SK-N-SH (cell line): ENCODE results near the gene SNAP25. TPM values are rescaled to one million over a fixed set of nuclear protein-coding genes. Genes with fewer than 3 reads are reported as not detected.

Experiments
- CTCF ChIA-PET: fragments of 300-600, 350-600 bp; formaldehyde crosslinking; extraction: SDS; loops from one replicate; lab custom pipeline; 2021; lab: Yijun Ruan, JAX
- POLR2A ChIA-PET: fragments of 350-600 bp; sonication (Branson Sonifier 250); formaldehyde crosslinking; extraction: SDS; loops from one replicate; lab custom pipeline; 2020; ENCODE audit warnings: antibody characterized with exemption, inconsistent platforms; lab: Yijun Ruan, JAX
- DNase-seq: peaks from one replicate; pipeline ENCODE4 v3.0.0; 2012
- H2AFZ ChIP-seq: fragments of 200-600 bp; sonication (generic); 2 replicates; pipeline ENCODE4 v1.8.1; 2016; ENCODE audit warnings: antibody characterized with exemption, mild to moderate bottlenecking, low read depth
- H3F3A ChIP-seq: fragments of 200-600 bp; sonication (generic); replicated peaks from 2 replicates; pipeline ENCODE3; 2016; ENCODE audit warnings: antibody characterized with exemption, mild to moderate bottlenecking; ENCODE audit not compliant: insufficient read depth
- H3K27ac ChIP-seq, 2 experiments: fragments of 200-500 bp in 1 of 2; fragments of 200-600 bp in 1 of 2; sonication (Bioruptor generic) in 1 of 2; sonication (generic), shearing (Covaris generic) in 1 of 2; 2 replicates each; pipeline versions ENCODE4 v1.5.1 to v1.6.1; 2014 to 2016; ENCODE audit warnings: low read depth in 2 of 2, inconsistent platforms in 1 of 2, low read length in 1 of 2, mild to moderate bottlenecking in 1 of 2, mixed read lengths in 1 of 2
- H3K27me3 ChIP-seq: fragments of 200-600 bp; sonication (generic), shearing (Covaris generic); 2 replicates; pipeline ENCODE4 v1.6.1; 2016; ENCODE audit warnings: mixed run types; ENCODE audit not compliant: insufficient read depth
- H3K36me3 ChIP-seq, 2 experiments: fragments of 200-500 bp in 1 of 2; fragments of 200-600 bp in 1 of 2; sonication (Bioruptor generic) in 1 of 2; sonication (generic) in 1 of 2; replicated peaks in 1 of 2; 2 replicates each; pipeline versions ENCODE3 to v1.5.1; 2014 to 2016; ENCODE audit warnings: low read length in 1 of 2, mild to moderate bottlenecking in 1 of 2; ENCODE audit not compliant: insufficient read depth in 2 of 2, control insufficient read depth in 1 of 2
- H3K4me1 ChIP-seq, 2 experiments: fragments of 200-500 bp in 1 of 2; fragments of 200-600 bp in 1 of 2; sonication (Bioruptor generic) in 1 of 2; sonication (generic), shearing (Covaris generic) in 1 of 2; 2 replicates each; pipeline versions ENCODE4 v1.5.1 to v1.6.1; 2014 to 2016; ENCODE audit warnings: low read depth in 1 of 2, low read length in 1 of 2, mixed run types in 1 of 2; ENCODE audit not compliant: insufficient read depth in 2 of 2, control insufficient read depth in 1 of 2
- H3K4me2 ChIP-seq: fragments of 200-600 bp; sonication (generic), shearing (Covaris generic); 2 replicates; pipeline ENCODE4 v1.6.1; 2017; ENCODE audit warnings: mixed run types
- H3K4me3 ChIP-seq, 2 experiments: fragments of 200-500 bp in 1 of 2; fragments of 200-600 bp in 1 of 2; sonication (Bioruptor generic) in 1 of 2; sonication (generic), shearing (Covaris generic) in 1 of 2; 2 replicates each; pipeline versions ENCODE4 v1.5.1 to v1.8.1; 2014 to 2016; ENCODE audit warnings: low read depth in 2 of 2, inconsistent platforms in 1 of 2, low read length in 1 of 2, mild to moderate bottlenecking in 1 of 2, mixed read lengths in 1 of 2, moderate library complexity in 1 of 2
- H3K79me2 ChIP-seq: fragments of 200-600 bp; sonication (generic); 2 replicates; pipeline ENCODE4 v1.8.1; 2017; ENCODE audit warnings: mild to moderate bottlenecking; ENCODE audit not compliant: insufficient read depth
- H3K9ac ChIP-seq: fragments of 200-600 bp; sonication (generic); 2 replicates; pipeline ENCODE4 v1.6.1; 2017; ENCODE audit warnings: mixed run types
- H3K9me2 ChIP-seq: fragments of 200-600 bp; sonication (generic); 2 replicates; pipeline ENCODE4 v1.6.1; 2017; ENCODE audit warnings: mixed run types
- H3K9me3 ChIP-seq: fragments of 200-600 bp; sonication (generic); 2 replicates; pipeline ENCODE4 v1.6.1; 2017; ENCODE audit warnings: mixed run types, mild to moderate bottlenecking, moderate library complexity
- H4K20me1 ChIP-seq: fragments of 200-600 bp; sonication (generic); 2 replicates; pipeline ENCODE4 v1.6.1; 2017; ENCODE audit warnings: mild to moderate bottlenecking, mixed run types; ENCODE audit not compliant: insufficient read depth
- CHD2 ChIP-seq: fragments of 150-350 bp; IDR thresholded peaks from 2 replicates; pipeline ENCODE4 v1.6.1; 2018; ENCODE audit warnings: low read length; ENCODE audit not compliant: partially characterized antibody
- CTCF ChIP-seq: fragments of 200-600 bp; sonication (generic); IDR thresholded peaks from 2 replicates; pipeline ENCODE4 v1.6.1; 2017; ENCODE audit warnings: antibody characterized with exemption, mild to moderate bottlenecking, moderate library complexity
- EP300 ChIP-seq, 2 experiments: IDR thresholded peaks; 2 replicates each; pipeline versions ENCODE4 v1.4.0 to v1.6.1; 2012; ENCODE audit warnings: borderline replicate concordance in 1 of 2, low read depth in 1 of 2, low read length in 1 of 2
- FOSL2 ChIP-seq: IDR thresholded peaks from 2 replicates; pipeline ENCODE4 v1.4.0; 2012; ENCODE audit warnings: low read depth, mild to moderate bottlenecking, moderate library complexity, borderline replicate concordance
- GATA2 ChIP-seq: sonication (generic); formaldehyde crosslinking; IDR thresholded peaks from 2 replicates; pipeline ENCODE4 v1.5.0; 2020; ENCODE audit warnings: mild to moderate bottlenecking, missing genetic modification reagents
- IRF3 ChIP-seq: fragments of 150-350 bp; IDR thresholded peaks from 2 replicates; pipeline ENCODE4 v1.6.1; 2016; ENCODE audit warnings: mild to moderate bottlenecking, low read depth, low read length
- MEF2A ChIP-seq: IDR thresholded peaks from 2 replicates; pipeline ENCODE4 v1.4.0; 2012; ENCODE audit warnings: low read depth, borderline replicate concordance
- PBX3 ChIP-seq: IDR thresholded peaks from 2 replicates; pipeline ENCODE4; 2012
- RAD21 ChIP-seq: IDR thresholded peaks from 2 replicates; pipeline ENCODE4 v1.6.1; 2012; ENCODE audit warnings: mild to moderate bottlenecking, low read length
- SIN3A ChIP-seq: IDR thresholded peaks from 2 replicates; pipeline ENCODE4 v1.6.1; 2012; ENCODE audit warnings: low read depth, mild to moderate bottlenecking, low read length, moderate library complexity, borderline replicate concordance
- SMC3 ChIP-seq: IDR thresholded peaks from 2 replicates; pipeline ENCODE4 v1.6.1; 2012; ENCODE audit warnings: low read depth, low read length, improper control_type of control experiment
- TCF12 ChIP-seq: IDR thresholded peaks from 2 replicates; pipeline ENCODE4 v1.4.0; 2012
- TEAD4 ChIP-seq: IDR thresholded peaks from 2 replicates; pipeline ENCODE4 v1.4.0; 2012; ENCODE audit warnings: mild to moderate bottlenecking, borderline replicate concordance; ENCODE audit not compliant: insufficient read depth
- USF1 ChIP-seq: IDR thresholded peaks from 2 replicates; pipeline ENCODE4 v1.4.0; 2012; ENCODE audit warnings: low read depth, borderline replicate concordance
- ZBTB33 ChIP-seq: IDR thresholded peaks from 2 replicates; pipeline ENCODE4 v1.4.0; 2012; ENCODE audit warnings: low read depth, borderline replicate concordance
- WGBS: methylation state at CpG from one replicate; pipeline ENCODE4 v1.1.6; 2017; ENCODE audit warnings: low lambda C conversion rate; 5-methylcytosine and 5-hydroxymethylcytosine counted together
- polyA plus RNA-seq, 3 experiments: library from polyadenylated mRNA; depleted of rRNA; stranded (reverse); fragments of >200 nt; gene quantifications; 2 replicates each; pipeline ENCODE4 v1.2.3, GENCODE V29; 2012

Gene SNAP25
- polyA plus RNA-seq, 1 of the 3 experiments (the other 2 are of a cell fraction) = 42.4 TPM

- no peak for TF ChIP-seq SMC3
- TF ChIP-seq FOSL2 = peak; percentile 69
- no peak for TF ChIP-seq USF1
- no peak for TF ChIP-seq CHD2
- TF ChIP-seq GATA2 (CRISPR knock-in tag) = no peak
Observed at GRCh38 chr20:10282979-10283456, 64.4 kb downstream of the SNAP25 start (continued).

GRCh38 chr20:10286356-10286755 lies 67.7 kb downstream of the SNAP25 start:
- Histone ChIP-seq H3K4me2 (no peak overlapping the region), H3K27ac (no peak overlapping the region), H3K27me3 (no peaks in the 10 kb centered on the region), H3K36me3 (peaks cover 0 to 6% of the 10 kb centered on the region in 2 experiments), H3K9me2 (no peaks in the 10 kb centered on the region), H3K9ac (no peak overlapping the region), H4K20me1 (no peaks in the 10 kb centered on the region), H3F3A (peaks cover 18% of the 10 kb centered on the region), H2AFZ (no peak overlapping the region), H3K4me1 (peaks cover 11 to 15% of the 10 kb centered on the region in 2 experiments; a peak in 3 of 4 replicates), H3K4me3 (no peak overlapping the region), H3K79me2 (no peaks in the 10 kb centered on the region), H3K9me3 (no peaks in the 10 kb centered on the region)
- WGBS = 97% methylated on average over 2 of the region's 4 CpGs
- DNase-seq = no peak
- POLR2A ChIA-PET = no interaction called here
- TF ChIP-seq SIN3A (no peak), FOSL2 (no peak), SMC3 (no peak), EP300 (IDR thresholded peaks at IDR 0.05; ENCODE audit: borderline replicate concordance in 1 of 2, low read depth in 1 of 2, low read length in 1 of 2) (no peak), MEF2A (no peak), CHD2 (no peak), TCF12 (no peak), PBX3 (no peak), GATA2 (CRISPR knock-in tag) (no peak), ZBTB33 (no peak), RAD21 (no peak), TEAD4 (no peak), CTCF (no peak), IRF3 (no peak)
- CTCF ChIA-PET = interaction anchor here (0.7 kb wide), 1 partner anchor 1578 kb away, joined by 3 read pairs; no protein-coding TSS in a partner anchor
